ENCODE results near the gene MAP3K5. TPM values are rescaled to one million over a fixed set of nuclear protein-coding genes. Genes with fewer than 3 reads are reported as not detected.

MAP3K5 gene
- total RNA-seq, 2 experiments from 2014 or later, result 9.4 to 9.7 TPM

- DNase-seq, result no peak
- intact Hi-C loops (cut with micrococcal nuclease), result loop anchor here (1.0 kb wide), 5 partner anchors 36 to 283 kb away; partner anchors contain the start of gene PEX7
- CTCF ChIA-PET, result interaction anchor here (0.5 to 12.7 kb wide), 47 partner anchors 9 to 327 kb away, joined by 3 to 328 read pairs (median 5); partner anchors contain the start of genes MAP3K5 and SLC35D3
Observed at GRCh38 chr6:136644597-136644952, 147.7 kb downstream of the MAP3K5 start.

GRCh38 chr6:136643850-136644596 is 148.3 kb downstream of the MAP3K5 start:
- no peaks in the 10 kb centered on the region for H3K4me1 Mint-ChIP-seq (ENCODE audit: low read depth)

More at GRCh38 chr6:136644597-136644952, 147.7 kb downstream of the MAP3K5 start:
- Mint-ChIP-seq H3K36me3 (ENCODE audit: low read depth) (no peaks in the 10 kb centered on the region), H3K9me3 (no peaks in the 10 kb centered on the region), H3K27ac (no peak overlapping the region), H3K4me3 (no peak overlapping the region), H3K27me3 (ENCODE audit: low read depth) (no peaks in the 10 kb centered on the region), H3K4me1 (ENCODE audit: low read depth) (no peaks in the 10 kb centered on the region)

GRCh38 chr6:136641873-136642465 is 150.3 kb downstream of the MAP3K5 start:
- no peaks in the 10 kb centered on the region for H3K27me3 Mint-ChIP-seq (ENCODE audit: low read depth)
- CTCF ChIA-PET, result interaction anchor here (8.7 to 12.7 kb wide), 2 partner anchors 148 to 154 kb away, joined by 70 to 328 read pairs; partner anchors contain the start of gene MAP3K5
- H3K27ac Mint-ChIP-seq, result no peak overlapping the region
- H3K9me3 Mint-ChIP-seq, result no peaks in the 10 kb centered on the region
- DNase-seq, result no peak
- no peak overlapping the region for H3K4me3 Mint-ChIP-seq
- peaks cover 5% of the 10 kb centered on the region for H3K36me3 Mint-ChIP-seq (ENCODE audit: low read depth)
- no peaks in the 10 kb centered on the region for H3K4me1 Mint-ChIP-seq (ENCODE audit: low read depth)
- intact Hi-C loops (cut with micrococcal nuclease), result no loop called here

More at GRCh38 chr6:136643850-136644596, 148.3 kb downstream of the MAP3K5 start:
- intact Hi-C loops (cut with micrococcal nuclease), result loop anchor here (1.0 kb wide), 5 partner anchors 36 to 283 kb away; partner anchors contain the start of gene PEX7
- no peaks in the 10 kb centered on the region for H3K27me3 Mint-ChIP-seq (ENCODE audit: low read depth)
- no peaks in the 10 kb centered on the region for H3K36me3 Mint-ChIP-seq (ENCODE audit: low read depth)
- CTCF ChIA-PET, result interaction anchor here (0.5 to 12.7 kb wide), 53 partner anchors 9 to 328 kb away, joined by 3 to 328 read pairs (median 5); partner anchors contain the start of genes MAP3K5 and SLC35D3
- DNase-seq, result peak; percentile 93
- H3K27ac Mint-ChIP-seq, result no peak overlapping the region
- H3K4me3 Mint-ChIP-seq, result no peak overlapping the region
- H3K9me3 Mint-ChIP-seq, result no peaks in the 10 kb centered on the region

- no peaks in the 10 kb centered on the region for H3K27me3 Mint-ChIP-seq (ENCODE audit: low read depth)
- DNase-seq, result no peak
- no peaks in the 10 kb centered on the region for H3K9me3 Mint-ChIP-seq
- H3K36me3 Mint-ChIP-seq (ENCODE audit: low read depth), result peaks cover 10% of the 10 kb centered on the region
- no peak overlapping the region for H3K4me3 Mint-ChIP-seq
- CTCF ChIA-PET, result interaction anchor here (8.7 to 12.7 kb wide), 2 partner anchors 148 to 155 kb away, joined by 70 to 328 read pairs; partner anchors contain the start of gene MAP3K5
- intact Hi-C loops (cut with micrococcal nuclease), result no loop called here
- H3K27ac Mint-ChIP-seq, result no peak overlapping the region
- no peaks in the 10 kb centered on the region for H3K4me1 Mint-ChIP-seq (ENCODE audit: low read depth)
Observed at GRCh38 chr6:136641166-136641565, 151.1 kb downstream of the MAP3K5 start.

- Mint-ChIP-seq H3K27ac (no peak overlapping the region), H3K9me3 (no peaks in the 10 kb centered on the region), H3K27me3 (ENCODE audit: low read depth) (no peaks in the 10 kb centered on the region), H3K4me3 (no peak overlapping the region), H3K36me3 (ENCODE audit: low read depth) (peaks cover 12% of the 10 kb centered on the region), H3K4me1 (ENCODE audit: low read depth) (no peaks in the 10 kb centered on the region)
- intact Hi-C loops (cut with micrococcal nuclease), result no loop called here
- DNase-seq, result no peak
- CTCF ChIA-PET, result interaction anchor here (8.7 to 12.7 kb wide), 2 partner anchors 149 to 156 kb away, joined by 70 to 328 read pairs; partner anchors contain the start of gene MAP3K5
Observed at GRCh38 chr6:136640132-136640915, 152.0 kb downstream of the MAP3K5 start.

GRCh38 chr6:136639702-136640101 is 152.6 kb downstream of the MAP3K5 start:
- no peaks in the 10 kb centered on the region for H3K4me1 Mint-ChIP-seq (ENCODE audit: low read depth)
- CTCF ChIA-PET, result interaction anchor here (12.7 kb wide), 1 partner anchor 150 kb away, joined by 328 read pairs; the partner anchor contains the start of gene MAP3K5
- no peak for DNase-seq
- no peak overlapping the region for H3K27ac Mint-ChIP-seq
- no peaks in the 10 kb centered on the region for H3K9me3 Mint-ChIP-seq
- intact Hi-C loops (cut with micrococcal nuclease), result no loop called here
- no peaks in the 10 kb centered on the region for H3K27me3 Mint-ChIP-seq (ENCODE audit: low read depth)
- H3K36me3 Mint-ChIP-seq (ENCODE audit: low read depth), result peaks cover 12% of the 10 kb centered on the region
- no peak overlapping the region for H3K4me3 Mint-ChIP-seq

GRCh38 chr6:136635615-136636014 is 156.7 kb downstream of the MAP3K5 start:
- no peak for DNase-seq
- intact Hi-C loops (cut with micrococcal nuclease), result no loop called here
- Mint-ChIP-seq H3K36me3 (ENCODE audit: low read depth) (peaks cover 20% of the 10 kb centered on the region), H3K4me1 (ENCODE audit: low read depth) (no peaks in the 10 kb centered on the region), H3K9me3 (no peaks in the 10 kb centered on the region), H3K4me3 (no peak overlapping the region), H3K27me3 (ENCODE audit: low read depth) (no peaks in the 10 kb centered on the region), H3K27ac (no peak overlapping the region)
- CTCF ChIA-PET, result interaction anchor here (0.6 to 2.5 kb wide), 2 partner anchors 9 to 48 kb away, joined by 3 to 13 read pairs; no protein-coding TSS in a partner anchor

GRCh38 chr6:136633355-136633754 is 158.9 kb downstream of the MAP3K5 start:
- H3K27ac Mint-ChIP-seq, result no peak overlapping the region
- H3K9me3 Mint-ChIP-seq, result no peaks in the 10 kb centered on the region
- no peaks in the 10 kb centered on the region for H3K4me1 Mint-ChIP-seq (ENCODE audit: low read depth)
- intact Hi-C loops (cut with micrococcal nuclease), result no loop called here
- H3K4me3 Mint-ChIP-seq, result no peak overlapping the region
- peaks cover 22% of the 10 kb centered on the region for H3K36me3 Mint-ChIP-seq (ENCODE audit: low read depth)
- no peak for DNase-seq
- CTCF ChIA-PET, result no interaction called here
- no peaks in the 10 kb centered on the region for H3K27me3 Mint-ChIP-seq (ENCODE audit: low read depth)

GRCh38 chr6:136628996-136629395 is 163.3 kb downstream of the MAP3K5 start:
- Mint-ChIP-seq H3K4me3 (no peak overlapping the region), H3K27me3 (ENCODE audit: low read depth) (no peaks in the 10 kb centered on the region), H3K36me3 (ENCODE audit: low read depth) (peaks cover 13% of the 10 kb centered on the region), H3K9me3 (no peaks in the 10 kb centered on the region), H3K27ac (no peak overlapping the region), H3K4me1 (ENCODE audit: low read depth) (no peaks in the 10 kb centered on the region)
- CTCF ChIA-PET, result no interaction called here
- intact Hi-C loops (cut with micrococcal nuclease), result no loop called here
- no peak for DNase-seq

- Mint-ChIP-seq H3K36me3 (ENCODE audit: low read depth) (peaks cover 17% of the 10 kb centered on the region), H3K4me3 (no peak overlapping the region), H3K27ac (no peak overlapping the region), H3K9me3 (no peaks in the 10 kb centered on the region), H3K4me1 (ENCODE audit: low read depth) (no peaks in the 10 kb centered on the region), H3K27me3 (ENCODE audit: low read depth) (no peaks in the 10 kb centered on the region)
- intact Hi-C loops (cut with micrococcal nuclease), result no loop called here
- CTCF ChIA-PET, result interaction anchor here (0.7 to 0.8 kb wide), 3 partner anchors 11 to 82 kb away, joined by 3 to 7 read pairs (median 7); no protein-coding TSS in a partner anchor
- no peak for DNase-seq
Observed at GRCh38 chr6:136627191-136627590, 165.1 kb downstream of the MAP3K5 start.

GRCh38 chr6:136625293-136625692 is 167.0 kb downstream of the MAP3K5 start:
- H3K36me3 Mint-ChIP-seq (ENCODE audit: low read depth), result peaks cover 20% of the 10 kb centered on the region
- no peaks in the 10 kb centered on the region for H3K9me3 Mint-ChIP-seq
- CTCF ChIA-PET, result interaction anchor here (1.3 to 1.4 kb wide), 3 partner anchors 8 to 167 kb away, joined by 4 to 7 read pairs (median 4); partner anchors contain the start of gene MAP3K5
- intact Hi-C loops (cut with micrococcal nuclease), result no loop called here
- DNase-seq, result no peak
- H3K4me3 Mint-ChIP-seq, result no peak overlapping the region
- H3K27me3 Mint-ChIP-seq (ENCODE audit: low read depth), result no peaks in the 10 kb centered on the region
- no peaks in the 10 kb centered on the region for H3K4me1 Mint-ChIP-seq (ENCODE audit: low read depth)
- no peak overlapping the region for H3K27ac Mint-ChIP-seq

- intact Hi-C loops (cut with micrococcal nuclease), result no loop called here
- H3K36me3 Mint-ChIP-seq (ENCODE audit: low read depth), result peaks cover 20% of the 10 kb centered on the region
Observed at GRCh38 chr6:136624347-136624746, 167.9 kb downstream of the MAP3K5 start.

More at GRCh38 chr6:136624347-136624746, 167.9 kb downstream of the MAP3K5 start:
- Mint-ChIP-seq H3K9me3 (no peaks in the 10 kb centered on the region), H3K4me3 (no peak overlapping the region), H3K27ac (no peak overlapping the region), H3K27me3 (ENCODE audit: low read depth) (no peaks in the 10 kb centered on the region), H3K4me1 (ENCODE audit: low read depth) (no peaks in the 10 kb centered on the region)
- CTCF ChIA-PET, result interaction anchor here (0.6 kb wide), 1 partner anchor 1666 kb away, joined by 5 read pairs; no protein-coding TSS in a partner anchor
- DNase-seq, result no peak
